Stomach (tissue), 9 donors: ENCODE results near the gene USO1. TPM values are rescaled to one million over a fixed set of nuclear protein-coding genes. Genes with fewer than 3 reads are reported as not detected.
"Not testable (repeated sequence)": the region's sequence is repeated elsewhere in the genome, so short reads cannot be mapped to it uniquely, and the experiment has no call there.

ENCODE experiments used
- DNase-seq, 2 donors: peaks; one replicate each; pipeline versions ENCODE4 v3.0.0 to v3.0.0-alpha.2; 2013 to 2019
- H3K27ac ChIP-seq, 5 donors: fragments of 200-600 bp in 4 of 5; sonication (generic) in 4 of 5; one replicate each; pipeline ENCODE4 v1.5.1; 2013 to 2019; ENCODE audit warnings: mild to moderate bottlenecking in 1 of 5, moderate library complexity in 1 of 5
- H3K27me3 ChIP-seq, 3 donors: fragments of 200-600 bp; sonication (generic); one replicate each; pipeline ENCODE4 v1.5.1; 2017 to 2019; ENCODE audit warnings: mixed run types in 1 of 3
- H3K36me3 ChIP-seq, 4 donors: fragments of 200-600 bp; sonication (generic); 1 replicate in 3 of 4; 2 replicates in 1 of 4; pipeline ENCODE4 v1.5.1; 2016 to 2019
- H3K4me1 ChIP-seq, 4 donors: fragments of 200-600 bp; sonication (generic); one replicate each; pipeline ENCODE4 v1.5.1; 2016 to 2019
- H3K4me3 ChIP-seq, 4 donors: fragments of 200-600 bp; sonication (generic) in 3 of 4; one replicate each; pipeline ENCODE4 v1.5.1; 2016 to 2019; ENCODE audit warnings: mild to moderate bottlenecking in 1 of 4
- H3K9me3 ChIP-seq, 4 donors: fragments of 200-600 bp; sonication (generic); one replicate each; pipeline ENCODE4 v1.5.1; 2016 to 2019
- CTCF ChIP-seq, 7 experiments: fragments of 450-650 bp in 4 of 7; fragments of 200-600 bp in 3 of 7; sonication (generic) in 3 of 7; IDR thresholded peaks; one replicate each; pipeline ENCODE4 v1.5.1; 2016 to 2019; ENCODE audit warnings: antibody characterized with exemption in 7 of 7, control low read depth in 2 of 7, mild to moderate bottlenecking in 1 of 7
- EP300 ChIP-seq: sonication (generic); formaldehyde crosslinking; IDR thresholded peaks from one replicate; pipeline ENCODE4 v1.6.1; 2017; ENCODE audit warnings: antibody characterized with exemption
- POLR2A ChIP-seq, 4 donors: fragments of 450-650 bp; IDR thresholded peaks; one replicate each; pipeline ENCODE4 v1.6.1; 2016; ENCODE audit warnings: antibody characterized with exemption in 4 of 4, control low read depth in 2 of 4, mild to moderate bottlenecking in 1 of 4, moderate library complexity in 1 of 4
- POLR2AphosphoS5 ChIP-seq, 3 donors: sonication (generic); formaldehyde crosslinking; IDR thresholded peaks; one replicate each; pipeline ENCODE4 v1.6.1; 2016; ENCODE audit warnings: antibody characterized with exemption in 3 of 3
- WGBS, 5 donors: extraction: QIAGEN DNeasy Blood & Tissue Kit in 3 of 5; methylation state at CpG; one replicate each; pipeline versions ENCODE4 v1.1.5 to v1.1.7; 2013 to 2018; 5-methylcytosine and 5-hydroxymethylcytosine counted together
- intact Hi-C: fragments of 100-400 bp; cut with DNase I; formaldehyde crosslinking; loops from one replicate; pipeline ENCODE4 v1.15.1; 2023; ENCODE audit warnings: low total_unique reads
- polyA plus RNA-seq, 3 donors: library from polyadenylated mRNA; stranded (reverse); fragments of 200-250 nt; gene quantifications; one replicate each; pipeline ENCODE4 v1.2.3, GENCODE V29; 2013
- total RNA-seq, 5 donors: library from RNA; depleted of rRNA; stranded (reverse); fragments of >200 nt; gene quantifications; one replicate each; pipeline versions ENCODE4 v1.1.0 to v1.2.3, GENCODE V29; 2014 to 2016
- donor health status: healthy with polysubstance abuse.
- donor health status: Bipolar disorder and iron deficiency.
- donor health status: healthy.

USO1 gene
- total and polyA plus RNA-seq, 8 donors = 20.6 to 120 (median 39.1) TPM

DNA sequence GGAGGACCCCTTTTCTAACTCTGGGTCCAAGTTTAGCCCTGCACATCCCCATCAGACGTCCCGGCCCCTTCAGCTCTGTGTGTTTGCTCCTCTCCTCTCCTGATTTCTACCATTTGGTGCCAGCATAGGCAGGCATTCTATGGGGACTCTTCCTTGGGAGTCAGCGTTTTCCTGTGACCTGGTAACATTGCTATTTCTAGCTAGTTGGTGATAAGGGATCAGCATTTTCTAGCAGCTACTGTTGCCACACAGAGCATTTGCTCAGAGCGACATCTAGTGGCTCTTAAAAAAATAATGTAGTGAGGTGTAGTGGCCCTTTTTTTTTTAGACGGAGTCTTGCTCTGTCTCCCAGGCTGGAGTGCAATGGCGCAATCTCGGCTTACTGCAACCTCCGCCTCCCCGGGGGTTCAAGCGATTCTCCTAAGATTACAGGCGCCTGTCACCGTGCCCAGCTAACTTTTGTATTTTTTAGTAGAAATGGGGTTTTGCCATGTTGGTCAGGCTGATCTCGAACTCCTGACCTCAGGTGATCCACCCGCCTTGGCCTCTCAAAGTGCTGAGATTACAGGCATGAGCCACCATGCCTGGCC lies 123.9 kb downstream of the USO1 start:
- intact Hi-C loops, H3K36me3 ChIP-seq, H3K9me3 ChIP-seq, H3K27me3 ChIP-seq, H3K27ac ChIP-seq, H3K4me3 ChIP-seq: not testable (repeated sequence)
- DNase-seq = peak; percentile 26 to 93
- 19 to 22% (median 21%) methylated on average over 14 of the region's 14 CpGs for WGBS, 5 donors
- peak in 5 of 7 experiments; percentile 50 to 68 (median 55) for TF ChIP-seq CTCF (IDR thresholded peaks at IDR 0.05)
- peaks cover 0 to 19% (median 12%) of the 10 kb centered on the region in 4 donors for H3K4me1 ChIP-seq

DNA sequence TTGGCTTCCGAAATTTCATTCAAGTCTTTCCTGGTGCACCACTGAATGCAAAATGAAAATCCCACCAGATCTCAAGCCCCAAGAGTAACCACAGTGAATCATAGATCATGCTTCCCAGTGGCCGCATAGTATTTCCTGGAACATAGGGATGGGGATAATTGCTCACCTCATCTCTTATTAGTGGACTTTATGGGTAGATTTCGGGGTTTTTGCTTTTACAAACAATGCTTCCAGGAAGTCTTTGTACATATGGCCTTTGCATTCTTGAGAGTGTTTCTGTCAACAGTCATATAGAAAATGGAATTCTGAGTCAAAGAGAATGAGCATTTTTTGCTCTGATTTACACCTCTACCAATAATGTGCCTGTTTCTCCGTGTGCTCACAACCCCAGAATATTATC lies 124.5 kb downstream of the USO1 start:
- DNase-seq = no peak
- Histone ChIP-seq H3K4me3 (no peak overlapping the region), H3K9me3 (no peaks in the 10 kb centered on the region), H3K27me3 (no peaks in the 10 kb centered on the region), H3K36me3 (no peaks in the 10 kb centered on the region), H3K27ac (no peak overlapping the region), H3K4me1 (peaks cover 0 to 14% (median 10%) of the 10 kb centered on the region in 4 donors)
- TF ChIP-seq POLR2AphosphoS5 (IDR thresholded peaks at IDR 0.05) = no peak
- no peak for TF ChIP-seq POLR2A (IDR thresholded peaks at IDR 0.05)
- TF ChIP-seq CTCF (IDR thresholded peaks at IDR 0.05) = no peak
- no peak for TF ChIP-seq EP300
- intact Hi-C loops = no loop called here
- WGBS, 5 donors = 72 to 79% (median 78%) methylated on average over 4 of the region's 4 CpGs

GRCh38 chr4:75849461-75849860 lies 125.1 kb downstream of the USO1 start:
- Histone ChIP-seq H3K4me1 (peaks cover 0 to 9% (median 4%) of the 10 kb centered on the region in 4 donors), H3K27me3 (no peaks in the 10 kb centered on the region), H3K9me3 (no peaks in the 10 kb centered on the region), H3K27ac (no peak overlapping the region), H3K4me3 (no peak overlapping the region), H3K36me3 (no peaks in the 10 kb centered on the region)
- DNase-seq = peak in 1 of 2 donors; percentile 6
- TF ChIP-seq POLR2AphosphoS5 (IDR thresholded peaks at IDR 0.05) = no peak
- TF ChIP-seq POLR2A (IDR thresholded peaks at IDR 0.05) = no peak
- no peak for TF ChIP-seq EP300
- TF ChIP-seq CTCF (IDR thresholded peaks at IDR 0.05) = no peak
- intact Hi-C loops = no loop called here
- 67 to 80% (median 76%) methylated on average over 6 of the region's 6 CpGs for whole genome bisulfite sequencing, 5 donors

GRCh38 chr4:75858721-75859120 lies 134.3 kb downstream of the USO1 start:
- no peak overlapping the region for H3K4me3 ChIP-seq
- intact Hi-C loops = no loop called here
- no peaks in the 10 kb centered on the region for H3K36me3 ChIP-seq
- no peak overlapping the region for H3K27ac ChIP-seq
- no peaks in the 10 kb centered on the region for H3K4me1 ChIP-seq
- 33 to 92% (median 38%) methylated on average over 1 of the region's 1 CpG for WGBS, 5 donors
- DNase-seq = no peak
- TF ChIP-seq POLR2A (IDR thresholded peaks at IDR 0.05) = no peak
- H3K27me3 ChIP-seq = peaks cover 0 to 3% (median 0%) of the 10 kb centered on the region in 3 donors
- no peaks in the 10 kb centered on the region for H3K9me3 ChIP-seq

DNA sequence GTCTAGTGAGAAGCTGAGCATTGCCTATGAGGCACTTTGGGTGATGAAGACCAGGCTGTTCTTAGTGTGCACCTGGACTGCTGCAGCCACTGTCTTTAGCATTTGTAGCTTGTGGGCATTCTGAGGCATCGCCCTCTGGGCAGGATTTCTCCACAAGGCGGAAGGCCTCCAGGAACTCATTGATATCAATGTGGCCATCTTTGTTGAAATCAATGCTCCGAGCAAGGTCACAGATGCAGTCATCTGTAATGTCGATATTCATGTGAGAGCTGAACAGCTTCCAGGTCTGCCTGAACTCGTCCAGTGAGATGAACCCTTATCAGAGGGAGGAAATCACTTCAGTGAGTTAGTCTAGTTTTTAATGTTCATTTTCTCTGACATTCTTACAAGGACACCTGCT lies 136.2 kb downstream of the USO1 start:
- Histone ChIP-seq H3K36me3 (no peaks in the 10 kb centered on the region), H3K9me3 (no peaks in the 10 kb centered on the region), H3K27ac (no peak overlapping the region), H3K27me3 (peaks cover 0 to 3% (median 0%) of the 10 kb centered on the region in 3 donors), H3K4me1 (no peaks in the 10 kb centered on the region), H3K4me3 (no peak overlapping the region)
- intact Hi-C loops = no loop called here
- TF ChIP-seq CTCF (IDR thresholded peaks at IDR 0.05) = no peak
- no peak for TF ChIP-seq POLR2A (IDR thresholded peaks at IDR 0.05)
- TF ChIP-seq POLR2AphosphoS5 (IDR thresholded peaks at IDR 0.05) = no peak
- no peak for TF ChIP-seq EP300
- DNase-seq = no peak
- WGBS, 5 donors = 77 to 86% (median 82%) methylated on average over 5 of the region's 5 CpGs
